Measurements from ENCODE around the gene PDK3. TPM values are rescaled to one million over a fixed set of nuclear protein-coding genes. Genes with fewer than 3 reads are reported as not detected.

Gene PDK3
- total RNA-seq, 4 donors from 2014 or later, result 11.1 to 23.5 (median 16.7) TPM

DNA sequence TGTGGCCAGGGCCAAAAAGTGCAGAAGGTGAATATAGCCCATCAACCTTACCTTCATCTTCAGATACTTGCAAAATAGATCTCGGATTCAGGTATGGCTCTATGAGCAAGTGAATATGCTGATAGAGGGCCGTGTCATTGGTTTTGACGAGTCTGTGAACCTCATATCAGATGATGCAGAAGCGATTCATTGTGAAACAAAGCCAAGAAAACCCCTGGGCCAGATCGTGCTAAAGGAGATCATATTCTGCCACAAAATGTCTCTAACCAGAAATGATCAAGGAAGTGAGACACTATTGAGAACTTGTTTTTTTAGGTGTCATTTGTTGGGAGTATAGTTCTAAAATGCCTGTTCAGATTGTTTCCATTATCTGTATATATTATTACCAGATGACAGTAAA lies 48.3 kb downstream of the PDK3 start:
- TF ChIP-seq, protein P1, sequence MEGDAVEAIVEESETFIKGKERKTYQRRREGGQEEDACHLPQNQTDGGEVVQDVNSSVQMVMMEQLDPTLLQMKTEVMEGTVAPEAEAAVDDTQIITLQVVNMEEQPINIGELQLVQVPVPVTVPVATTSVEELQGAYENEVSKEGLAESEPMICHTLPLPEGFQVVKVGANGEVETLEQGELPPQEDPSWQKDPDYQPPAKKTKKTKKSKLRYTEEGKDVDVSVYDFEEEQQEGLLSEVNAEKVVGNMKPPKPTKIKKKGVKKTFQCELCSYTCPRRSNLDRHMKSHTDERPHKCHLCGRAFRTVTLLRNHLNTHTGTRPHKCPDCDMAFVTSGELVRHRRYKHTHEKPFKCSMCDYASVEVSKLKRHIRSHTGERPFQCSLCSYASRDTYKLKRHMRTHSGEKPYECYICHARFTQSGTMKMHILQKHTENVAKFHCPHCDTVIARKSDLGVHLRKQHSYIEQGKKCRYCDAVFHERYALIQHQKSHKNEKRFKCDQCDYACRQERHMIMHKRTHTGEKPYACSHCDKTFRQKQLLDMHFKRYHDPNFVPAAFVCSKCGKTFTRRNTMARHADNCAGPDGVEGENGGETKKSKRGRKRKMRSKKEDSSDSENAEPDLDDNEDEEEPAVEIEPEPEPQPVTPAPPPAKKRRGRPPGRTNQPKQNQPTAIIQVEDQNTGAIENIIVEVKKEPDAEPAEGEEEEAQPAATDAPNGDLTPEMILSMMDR (IDR thresholded peaks at IDR 0.05; ENCODE audit: low read depth), result no peak

DNA sequence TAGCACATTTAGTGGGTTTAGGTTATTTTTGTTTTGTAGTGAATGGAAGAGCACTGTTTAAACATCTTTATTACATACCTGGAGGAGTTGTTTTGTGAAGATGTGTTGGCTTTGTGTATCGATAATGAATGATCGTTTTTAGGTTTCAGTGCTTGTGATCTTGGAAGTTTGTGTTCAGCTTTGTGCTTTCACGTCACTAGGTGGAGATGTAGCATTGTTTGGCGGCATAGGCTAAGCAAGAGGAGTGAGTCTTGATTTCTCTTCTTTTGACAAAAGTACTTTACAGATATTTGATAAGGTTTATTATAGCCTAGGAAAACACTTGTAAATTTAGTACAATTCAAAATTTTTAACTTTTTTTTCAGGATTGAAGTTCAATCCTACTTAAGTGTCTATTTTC lies 50.4 kb downstream of the PDK3 start:
- TF ChIP-seq, protein P1 (IDR thresholded peaks at IDR 0.05; ENCODE audit: low read depth), result no peak

DNA sequence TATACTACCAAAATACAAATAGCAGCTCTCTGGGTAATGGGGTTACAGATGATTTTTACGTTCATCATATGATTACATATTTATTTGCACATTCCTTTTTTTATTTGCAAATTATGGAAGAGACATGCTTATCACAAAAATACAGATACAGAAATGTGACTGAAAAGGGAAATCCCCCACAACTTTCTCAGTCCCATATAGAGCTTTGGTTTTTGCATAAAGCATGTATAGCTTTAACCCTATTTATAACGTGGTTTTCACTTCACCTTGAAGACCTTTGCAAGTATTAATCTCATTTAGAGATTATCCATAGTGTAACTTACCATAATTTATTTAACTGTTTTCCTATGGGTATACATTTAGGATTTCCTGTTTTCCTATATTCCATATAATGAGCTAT lies 55.4 kb downstream of the PDK3 start:
- TF ChIP-seq, protein P1 (IDR thresholded peaks at IDR 0.05; ENCODE audit: low read depth), result no peak

DNA sequence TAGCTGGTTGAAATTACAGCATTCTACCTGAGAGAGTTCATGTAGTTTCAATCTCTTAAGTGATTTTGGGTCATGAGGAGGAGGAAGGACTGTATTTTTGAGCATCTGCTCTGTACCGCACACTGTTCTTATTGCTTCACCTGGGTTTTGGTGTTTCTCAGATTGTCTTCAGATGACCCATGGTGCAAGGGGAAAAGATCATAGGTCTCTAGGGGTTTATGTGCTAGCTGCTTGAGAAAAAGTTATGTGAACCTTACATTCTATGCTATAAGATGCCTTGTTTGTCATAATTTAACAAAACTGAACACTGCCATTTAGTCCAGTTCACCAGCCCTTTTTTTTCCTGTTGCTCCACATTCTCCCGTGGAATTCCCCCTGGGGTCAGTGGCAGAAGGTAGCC lies 60.4 kb downstream of the PDK3 start:
- TF ChIP-seq, protein P1 (IDR thresholded peaks at IDR 0.05; ENCODE audit: low read depth), result no peak

DNA sequence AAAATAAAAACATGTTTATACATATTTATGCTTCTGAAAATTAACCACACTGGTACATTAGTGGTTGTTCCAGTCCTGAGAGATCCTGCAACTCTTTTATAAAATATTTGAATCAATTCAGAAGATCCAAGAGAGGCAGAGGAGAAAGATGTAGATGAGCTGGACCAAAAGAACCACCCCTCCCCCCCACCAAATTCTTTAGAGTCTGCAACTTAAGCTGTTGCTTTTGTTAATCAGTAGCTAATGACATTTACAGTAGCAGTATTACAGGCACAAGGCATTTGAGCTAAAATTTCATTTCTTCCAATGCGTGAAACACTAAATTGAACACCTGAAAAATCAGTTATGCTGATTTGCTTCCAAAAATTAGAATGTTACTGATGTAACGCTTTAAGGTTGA lies 61.5 kb downstream of the PDK3 start:
- TF ChIP-seq, protein P1 (IDR thresholded peaks at IDR 0.05; ENCODE audit: low read depth), result no peak

DNA sequence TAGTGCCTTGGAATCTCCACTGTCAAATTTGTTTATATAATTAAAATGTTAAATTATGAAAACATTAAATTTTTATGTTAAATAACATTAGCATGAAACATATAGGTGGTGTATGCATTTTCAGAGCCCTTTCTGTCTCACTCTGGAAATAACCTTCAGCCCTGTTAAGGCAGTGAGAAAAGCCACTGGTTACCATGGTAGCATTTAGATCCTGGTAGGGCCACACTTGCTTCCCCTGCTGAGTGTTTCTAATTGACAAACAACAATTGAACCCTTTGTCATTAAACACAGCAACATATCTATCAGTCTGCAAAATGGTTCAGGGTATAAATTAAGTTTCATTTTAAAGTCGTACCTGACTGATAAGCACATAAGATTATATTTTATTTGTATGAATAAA lies 63.5 kb downstream of the PDK3 start:
- TF ChIP-seq, protein P1 (IDR thresholded peaks at IDR 0.05; ENCODE audit: low read depth), result no peak

DNA sequence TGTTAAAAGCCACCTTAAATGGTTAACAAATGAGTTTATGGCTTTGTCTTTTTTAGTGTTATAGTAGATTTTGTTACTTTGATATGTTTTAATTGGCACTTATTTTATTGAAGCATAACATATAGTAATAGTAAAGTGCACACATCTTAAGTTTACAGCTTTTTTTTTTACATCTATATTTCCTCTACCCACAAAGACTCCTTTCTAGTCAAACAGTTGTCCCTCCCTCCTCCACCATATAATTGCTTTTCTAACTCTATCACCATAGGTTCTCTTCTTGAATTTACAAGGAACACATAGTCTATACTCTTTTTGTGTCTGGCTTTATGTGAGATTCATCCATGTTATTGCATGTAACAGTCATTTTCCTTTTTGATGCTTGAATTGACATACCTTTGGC lies 71.5 kb downstream of the PDK3 start:
- TF ChIP-seq, protein P1 (IDR thresholded peaks at IDR 0.05; ENCODE audit: low read depth), result no peak

All from subcutaneous adipose tissue (tissue), 4 donors.